NCI-H1436 treated with DMSO at 0.1 percent for 48 hours (cell line): ENCODE data around the gene TWIST1.

Experiments used
- DNase-seq: peaks from one replicate; lab custom pipeline; 2025; lab: John Stamatoyannopoulos, UW

The TWIST1 gene

GRCh38 chr7:19113002-19113350, 4.5 kb downstream of the TWIST1 start:
- DNase-seq: no peak

DNA sequence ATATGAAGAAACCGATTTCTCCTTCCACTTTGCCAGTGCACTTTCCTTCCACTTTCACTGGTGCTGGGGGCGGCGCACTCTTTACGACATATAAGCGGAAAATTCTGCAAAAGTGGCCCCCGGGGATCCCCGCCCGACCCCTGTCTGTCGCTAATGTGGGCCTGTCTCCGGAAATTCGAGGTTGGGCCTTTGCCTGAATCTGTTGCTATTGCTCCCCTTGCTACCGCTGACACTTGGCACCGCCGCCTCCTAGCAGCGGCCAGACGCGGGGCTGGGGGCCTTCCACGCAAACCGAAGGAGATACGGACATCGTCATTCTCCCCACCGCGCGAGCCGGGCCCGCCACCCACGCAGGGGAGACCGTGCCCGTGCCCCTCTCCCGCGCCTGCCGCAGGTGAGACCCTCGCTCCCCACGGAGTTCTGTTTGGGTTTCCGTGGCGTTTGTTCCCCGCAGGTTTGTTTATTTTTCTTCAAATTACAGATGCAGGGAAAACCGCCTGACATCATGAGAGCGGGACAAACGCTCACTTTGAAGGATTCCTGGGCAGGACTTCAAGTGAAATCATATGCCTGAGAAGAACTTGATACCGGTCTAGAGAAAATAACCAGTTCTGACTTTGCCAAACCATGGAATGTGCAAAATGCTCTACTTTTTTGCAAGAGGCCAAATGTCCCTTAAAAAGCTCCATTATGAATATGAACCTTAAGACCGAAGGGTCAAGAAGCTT, 5.0 kb downstream of the TWIST1 start:
- no peak for DNase-seq

DNA sequence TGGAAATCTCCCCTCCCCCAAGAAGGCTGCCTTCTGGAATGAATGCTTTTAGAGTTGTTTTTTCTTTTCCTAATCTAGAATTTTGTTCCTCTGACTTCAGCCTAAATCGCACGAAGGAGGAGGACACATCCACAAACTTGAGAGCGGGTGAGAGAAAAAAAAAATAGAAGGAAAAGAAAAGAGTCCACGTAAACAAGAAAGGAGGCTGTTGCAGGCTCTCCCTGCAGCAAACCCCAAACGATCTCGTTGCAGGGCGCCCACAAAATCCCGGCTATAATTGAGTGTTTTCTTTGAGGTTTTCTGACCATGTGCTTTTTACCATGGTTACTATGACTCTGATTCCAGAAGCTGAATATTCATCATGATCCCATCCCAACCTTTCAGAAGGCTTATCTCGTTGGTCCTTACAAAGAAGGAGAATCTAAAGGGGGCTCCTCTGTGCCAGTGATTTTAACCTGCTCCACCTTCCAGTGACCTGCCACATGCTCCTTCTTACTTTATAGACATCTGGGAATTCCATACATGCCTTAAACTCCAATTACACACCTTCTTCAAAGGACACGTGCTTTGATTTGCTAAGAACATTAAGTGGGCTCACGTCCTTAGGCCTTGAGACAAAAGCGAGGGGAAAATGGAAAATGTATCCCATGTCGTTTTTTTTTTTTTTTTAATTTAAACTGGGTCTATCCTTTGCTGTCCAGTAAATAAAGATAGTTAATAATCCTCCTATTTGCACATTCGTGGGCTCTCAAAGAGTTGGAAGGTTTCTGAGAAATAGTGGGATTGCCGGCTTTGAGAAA, 5.8 kb downstream of the TWIST1 start:
- DNase-seq: no peak

DNA sequence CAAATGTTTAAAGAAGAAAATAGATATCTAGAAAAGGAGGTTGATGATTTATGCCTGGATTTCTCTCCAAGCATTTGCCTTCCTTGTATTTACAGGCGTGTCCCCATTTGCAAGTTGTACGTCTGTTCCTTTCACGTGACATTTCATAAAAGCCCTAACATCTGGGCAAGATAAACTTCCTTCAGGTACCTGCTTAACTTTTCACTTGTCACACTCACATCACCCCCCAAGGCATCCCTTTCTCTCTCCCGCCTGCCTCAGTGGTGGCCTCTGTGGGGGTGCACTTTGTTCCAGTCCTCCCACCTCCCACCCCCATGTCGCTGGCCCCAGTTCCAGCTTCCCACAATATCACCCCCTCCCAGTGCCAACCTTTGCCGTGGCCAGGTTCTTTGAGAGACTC, 6.7 kb downstream of the TWIST1 start:
- DNase-seq: no peak

GRCh38 chr7:19110026-19110730, 7.3 kb downstream of the TWIST1 start:
- DNase-seq: no peak

DNA sequence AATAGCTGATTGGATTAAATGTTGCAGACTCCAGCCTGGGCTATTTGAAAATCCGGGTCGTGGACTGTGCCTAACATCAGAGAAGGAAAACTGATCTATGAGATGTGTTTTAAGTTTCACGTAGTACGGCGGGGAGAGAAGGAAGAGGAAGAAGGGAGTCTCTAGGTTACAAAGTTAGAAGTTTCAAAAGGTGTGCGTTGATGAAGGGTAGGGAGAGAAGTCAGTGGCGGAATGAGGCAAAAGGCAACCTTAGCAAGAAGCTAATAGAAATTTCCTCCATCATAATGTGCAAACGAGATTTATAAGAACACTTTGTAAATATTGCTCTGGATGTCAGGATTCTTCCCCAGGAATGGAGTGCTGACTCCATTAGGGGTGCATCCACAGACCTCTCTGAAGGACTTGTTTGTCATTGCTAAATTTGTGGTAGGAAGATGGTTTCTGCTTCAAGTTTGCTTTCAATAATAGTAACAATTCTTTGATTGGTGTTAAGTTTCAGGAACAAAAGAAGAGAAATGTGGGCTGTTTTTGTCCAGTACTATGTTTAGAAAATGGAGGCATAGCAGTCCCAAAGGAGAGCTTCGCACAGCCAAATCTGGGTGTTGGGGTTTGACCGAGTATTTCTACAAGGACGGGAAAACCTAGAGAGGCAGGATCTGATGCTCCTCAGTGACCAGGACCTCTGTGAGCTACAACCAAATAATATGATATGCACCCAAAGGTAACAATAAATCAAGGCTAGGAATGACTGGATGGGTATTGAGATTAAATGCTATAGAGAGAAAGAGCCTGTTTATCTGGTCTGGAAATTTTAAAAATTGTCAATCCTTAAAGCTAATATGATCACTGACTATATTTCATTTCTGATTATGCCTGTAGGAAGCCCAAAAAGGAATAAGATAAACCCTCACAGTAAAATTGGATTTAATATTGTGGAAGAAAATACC, 8.2 kb downstream of the TWIST1 start:
- no peak for DNase-seq

DNA sequence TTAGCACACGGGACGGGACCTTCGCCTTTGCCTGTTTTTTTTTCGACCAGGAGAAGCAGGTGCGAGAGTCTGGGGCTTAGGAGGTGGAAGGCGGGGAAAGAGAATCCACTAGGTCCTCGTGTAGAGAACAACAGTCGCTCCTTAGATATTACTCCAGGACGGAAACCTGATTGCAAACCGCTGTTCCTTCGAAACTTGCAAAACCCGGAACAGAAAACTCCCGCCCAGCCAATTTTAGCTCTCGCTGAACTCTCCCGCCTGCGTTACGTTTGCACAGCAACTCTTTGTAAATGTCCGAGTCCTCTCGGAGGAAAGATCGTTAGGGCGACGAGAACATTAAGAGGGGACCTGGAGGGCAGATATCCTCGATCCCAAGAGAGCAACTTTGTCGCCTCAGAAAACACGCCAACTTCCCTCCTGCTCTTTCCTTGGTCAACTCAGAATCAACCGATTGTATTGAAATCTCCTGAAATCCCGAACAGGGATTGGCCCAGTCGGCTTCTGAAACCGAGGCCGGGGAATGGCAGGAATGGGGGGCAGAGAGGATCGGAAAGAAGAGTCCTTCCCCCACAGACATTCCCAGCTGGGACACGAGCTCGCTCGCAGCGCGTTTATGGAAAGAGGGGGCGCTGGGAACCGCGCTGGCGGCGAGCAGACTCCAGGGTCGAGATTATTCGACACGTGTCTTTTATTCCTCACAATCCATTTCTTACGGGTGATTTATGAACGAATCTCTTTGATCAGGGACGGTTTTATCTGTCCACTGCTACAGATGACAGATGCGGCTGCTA, 9.9 kb downstream of the TWIST1 start:
- no peak for DNase-seq

- no peak for DNase-seq
Measured at GRCh38 chr7:19107081-19107355, 10.4 kb downstream of the TWIST1 start.

- no peak for DNase-seq
Measured at GRCh38 chr7:19106241-19107080, 11.0 kb downstream of the TWIST1 start.

DNA sequence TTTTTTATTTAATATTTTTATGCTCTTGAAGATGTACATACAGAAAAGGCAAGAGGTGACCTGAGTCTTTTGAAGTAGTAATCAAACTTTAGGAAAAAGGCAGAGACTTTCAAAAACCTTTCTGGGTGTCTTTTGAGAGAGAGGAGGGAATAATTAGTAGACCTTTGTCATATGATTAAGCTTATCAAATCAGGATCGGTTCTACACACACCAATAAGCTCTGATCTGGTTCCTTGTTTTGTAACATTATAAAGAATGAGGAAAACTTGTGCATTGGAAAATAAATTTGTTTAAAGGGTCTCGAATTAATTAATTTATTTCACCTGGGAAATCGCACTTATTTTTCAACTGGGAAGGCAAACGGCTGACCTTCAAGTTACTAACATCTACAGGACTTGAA, 11.9 kb downstream of the TWIST1 start:
- no peak for DNase-seq

- DNase-seq: no peak
Measured at GRCh38 chr7:19104811-19105210, 12.6 kb downstream of the TWIST1 start.

DNA sequence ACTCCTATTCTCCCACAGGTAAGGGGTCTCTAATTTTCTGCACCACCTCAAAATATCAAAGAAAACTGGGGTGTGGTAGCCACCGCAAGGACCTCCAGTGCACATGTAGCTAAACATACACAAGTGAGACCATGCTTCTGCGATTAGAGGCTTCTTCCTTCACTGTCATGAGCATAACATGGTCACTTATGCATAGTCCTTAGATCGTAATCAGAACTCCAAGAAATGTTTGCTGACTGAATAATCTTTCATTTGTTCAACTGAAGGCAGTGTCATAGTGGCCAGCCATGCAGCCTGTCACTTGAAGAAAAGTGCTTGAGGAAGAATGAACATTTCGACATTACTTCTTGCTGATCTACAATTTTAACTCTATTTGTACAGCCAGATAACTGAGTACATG, 14.6 kb downstream of the TWIST1 start:
- DNase-seq: no peak

GRCh38 chr7:19101909-19102308, 15.5 kb downstream of the TWIST1 start:
- DNase-seq: no peak

DNA sequence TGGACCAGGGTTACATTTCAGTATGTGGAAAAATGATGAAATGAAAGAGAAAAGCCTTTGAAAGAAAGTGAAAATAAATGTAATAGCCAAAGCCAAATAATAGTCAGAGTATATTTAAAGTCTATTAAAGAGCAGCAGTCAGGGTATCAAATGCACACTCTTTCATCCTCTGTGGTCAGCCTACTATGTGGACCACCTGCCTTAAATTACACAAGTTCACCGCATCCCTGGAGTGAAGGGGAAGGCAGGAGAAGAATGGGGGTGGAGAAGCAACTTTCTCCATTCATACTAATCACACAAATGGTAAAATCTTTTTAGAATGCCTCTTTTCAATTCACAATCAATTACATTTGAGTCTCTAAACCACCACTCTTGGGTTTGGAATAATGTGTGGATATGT, 16.0 kb downstream of the TWIST1 start:
- DNase-seq: no peak

GRCh38 chr7:19099924-19100323, 17.5 kb downstream of the TWIST1 start:
- no peak for DNase-seq

GRCh38 chr7:19099194-19099593, 18.2 kb downstream of the TWIST1 start:
- no peak for DNase-seq

GRCh38 chr7:19098510-19098909, 18.9 kb downstream of the TWIST1 start:
- no peak for DNase-seq

GRCh38 chr7:19097165-19098055, 20.0 kb downstream of the TWIST1 start:
- DNase-seq: no peak

DNA sequence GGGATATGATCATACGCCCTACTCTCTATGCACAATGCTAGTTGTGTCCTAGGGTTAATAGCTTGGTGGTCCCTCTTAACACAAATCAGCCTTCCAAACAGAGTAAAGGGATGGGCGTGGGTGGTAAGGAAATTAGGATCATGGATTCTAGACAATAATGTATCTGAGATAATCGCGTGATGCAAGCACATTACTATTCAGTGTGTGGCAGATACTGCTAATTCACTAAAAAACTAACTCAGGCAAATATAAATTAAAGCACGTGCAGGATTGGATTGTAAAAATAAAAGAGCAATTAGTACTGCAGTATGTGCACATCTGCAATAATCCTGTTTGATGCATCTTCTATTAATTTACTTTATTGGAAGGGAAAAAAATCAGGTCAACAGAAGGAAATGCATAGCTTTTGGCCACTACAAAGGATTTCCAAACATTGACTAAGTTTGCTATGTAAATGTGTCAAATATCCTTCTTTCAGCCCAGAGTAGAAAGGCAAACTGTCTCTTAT, 22.0 kb downstream of the TWIST1 start:
- no peak for DNase-seq
